RWPE1 (cell line): Measurements from ENCODE around the gene TULP1.
"Not testable (repeated sequence)": the region's sequence is repeated elsewhere in the genome, so short reads cannot be mapped to it uniquely, and the experiment has no call there.

Experiments
- CTCF ChIA-PET: fragments of 350-600 bp; sonication (Branson Sonifier 250); formaldehyde crosslinking; extraction: SDS; loops from one replicate; lab custom pipeline; 2021; lab: Yijun Ruan, JAX
- POLR2A ChIA-PET: fragments of 400-600 bp; formaldehyde crosslinking; extraction: SDS; loops from one replicate; lab custom pipeline; 2020; ENCODE audit warnings: antibody characterized with exemption; ENCODE audit not compliant: low non-redundant PET; lab: Yijun Ruan, JAX
- DNase-seq: peaks from one replicate; pipeline ENCODE4 v3.0.0; 2012; ENCODE audit warnings: low spot score
- H3K27ac ChIP-seq: fragments of 450-650 bp; 2 replicates; pipeline ENCODE4 v1.5.1; 2017
- CTCF ChIP-seq: fragments of 450-650 bp; conservative IDR thresholded peaks from 2 replicates; pipeline ENCODE4 v1.5.1; 2017; ENCODE audit warnings: low read depth, mild to moderate bottlenecking

The TULP1 gene

DNA sequence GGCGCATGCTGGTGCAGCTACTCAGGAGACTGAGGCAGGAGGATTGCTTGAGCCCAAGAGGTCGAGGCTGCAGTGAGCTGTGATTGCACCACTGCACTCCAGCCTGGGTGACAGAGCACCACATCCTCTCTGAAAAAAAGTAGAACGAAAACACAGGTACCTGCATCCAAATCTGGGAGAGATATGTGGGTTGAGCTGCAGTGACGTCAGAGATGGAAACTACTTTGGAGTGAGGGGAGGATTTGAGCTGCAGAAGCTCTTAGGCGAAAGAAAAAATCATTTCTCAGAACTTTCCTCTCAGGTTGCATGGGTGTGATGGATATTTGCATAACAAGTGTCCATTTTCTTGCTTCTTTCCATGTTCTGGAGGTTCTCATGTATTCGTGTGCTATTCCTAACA lies 4.0 kb upstream of the TULP1 start:
- no peak overlapping the region for H3K27ac ChIP-seq
- no peak for DNase-seq
- ChIA-PET POLR2A (no interaction called here), CTCF (interaction anchor here (0.6 to 0.7 kb wide), 4 partner anchors 78 to 568 kb away, joined by 3 read pairs; no protein-coding TSS in a partner anchor)
- no peak for TF ChIP-seq CTCF

GRCh38 chr6:35515939-35516338 lies 3.2 kb upstream of the TULP1 start:
- CTCF ChIA-PET: interaction anchor here (0.6 kb wide), 1 partner anchor 545 kb away, joined by 3 read pairs; no protein-coding TSS in a partner anchor
- DNase-seq, POLR2A ChIA-PET, H3K27ac ChIP-seq: not testable (repeated sequence)

- TF ChIP-seq CTCF: no peak
- DNase-seq: no peak
- CTCF ChIA-PET: no interaction called here
- POLR2A ChIA-PET: no interaction called here
- H3K27ac ChIP-seq: no peak overlapping the region
Measured at GRCh38 chr6:35514587-35514986, 1.9 kb upstream of the TULP1 start.

GRCh38 chr6:35512006-35512405 lies 690 bp downstream of the TULP1 start:
- TF ChIP-seq CTCF: no peak
- no peak for DNase-seq
- H3K27ac ChIP-seq: no peak overlapping the region
- ChIA-PET POLR2A (no interaction called here), CTCF (no interaction called here)

- no peak for DNase-seq
- CTCF ChIA-PET: no interaction called here
- POLR2A ChIA-PET: no interaction called here
- TF ChIP-seq CTCF: no peak
- no peak overlapping the region for H3K27ac ChIP-seq
Measured at GRCh38 chr6:35511562-35511941, 1.1 kb downstream of the TULP1 start.

DNA sequence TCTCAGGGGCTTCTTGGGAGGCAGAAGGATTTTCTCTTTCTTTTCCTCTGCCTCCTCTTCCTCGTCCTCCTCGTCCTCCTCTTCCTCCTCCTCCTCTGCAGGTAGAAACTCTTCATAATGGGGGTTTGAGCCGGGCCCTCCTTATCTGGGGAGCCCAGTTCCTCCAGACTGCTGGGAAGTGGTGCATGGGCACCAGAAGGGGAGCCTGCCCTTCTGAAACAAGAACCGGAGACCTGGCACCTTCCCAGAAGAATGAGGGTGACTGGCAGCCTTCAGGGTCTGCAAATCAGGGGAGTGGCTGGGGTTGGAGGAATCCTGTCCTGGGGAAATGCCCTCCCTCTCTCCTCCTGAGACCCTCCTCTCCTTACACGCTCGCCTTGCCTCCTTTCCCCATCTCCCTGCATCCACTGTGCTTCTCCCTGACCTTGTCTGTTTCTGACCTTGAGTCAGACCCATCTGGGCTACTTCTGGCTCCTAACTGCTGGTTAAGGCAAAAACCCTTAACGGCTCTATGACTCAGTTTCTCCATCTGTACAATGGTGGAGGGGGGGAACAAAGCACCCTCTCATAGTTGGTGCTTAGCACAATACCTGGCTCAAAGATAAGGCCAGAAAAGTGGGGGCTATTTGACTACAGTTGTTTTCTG lies 1.7 kb downstream of the TULP1 start:
- H3K27ac ChIP-seq: no peak overlapping the region
- ChIA-PET POLR2A (no interaction called here), CTCF (no interaction called here)
- no peak for DNase-seq
- no peak for TF ChIP-seq CTCF

GRCh38 chr6:35508542-35508941 lies 4.2 kb downstream of the TULP1 start:
- POLR2A ChIA-PET: no interaction called here
- CTCF ChIA-PET: interaction anchor here (0.6 kb wide), 1 partner anchor 62 kb away, joined by 3 read pairs; no protein-coding TSS in a partner anchor
- no peak overlapping the region for H3K27ac ChIP-seq

More at GRCh38 chr6:35508542-35508941, 4.2 kb downstream of the TULP1 start:
- DNase-seq: no peak
- no peak for TF ChIP-seq CTCF
